ENCODE results near the gene PARL. TPM values are rescaled to one million over a fixed set of nuclear protein-coding genes. Genes with fewer than 3 reads are reported as not detected.

PARL gene
- total and polyA plus RNA-seq, 9 of the 15 experiments (the other 6 are each of a cell fraction or from before 2014, with no cell fraction given), result 39.5 to 82.4 (median 57.4) TPM

DNA sequence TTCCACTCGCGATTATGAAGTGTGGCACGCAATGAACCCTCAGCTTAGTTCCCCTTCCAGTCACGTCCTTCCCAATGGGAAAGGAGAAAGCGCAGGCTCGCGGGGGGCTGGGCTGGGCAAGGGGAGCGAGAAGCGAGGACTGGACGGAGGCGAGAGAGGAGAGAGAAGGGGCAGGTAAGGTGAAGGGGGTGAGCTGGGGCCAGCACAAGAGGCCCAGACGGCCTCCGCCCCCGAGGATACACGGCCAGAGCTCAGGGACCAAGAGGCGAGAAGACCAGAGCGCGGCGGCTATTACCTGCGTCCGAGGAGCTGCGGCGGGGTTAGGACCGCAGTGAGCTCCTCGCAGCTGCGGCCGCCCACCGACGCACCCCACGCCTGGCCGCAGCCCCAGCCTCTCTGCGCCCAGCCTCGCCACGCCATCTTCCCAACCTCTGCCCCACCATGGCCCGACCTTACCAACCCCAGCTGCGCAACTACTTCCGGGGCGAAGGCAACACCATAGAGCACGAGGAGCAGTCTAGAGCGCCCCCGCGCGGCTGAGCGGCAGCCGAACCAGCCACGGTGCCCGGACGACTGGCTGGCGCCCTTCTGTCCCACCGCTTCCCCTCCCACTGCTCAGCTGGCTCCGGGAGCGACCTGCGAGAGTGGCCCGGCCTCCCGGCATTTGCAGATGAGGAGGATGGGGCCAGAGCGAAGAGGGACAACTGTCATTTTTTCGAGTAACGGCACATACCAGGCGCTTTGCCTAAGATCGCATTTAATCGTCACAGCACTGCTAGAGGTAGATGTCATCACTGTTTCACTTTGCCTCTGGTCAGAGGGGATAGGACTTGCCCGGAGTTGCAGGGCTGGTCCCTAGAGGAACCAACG lies at the start of gene PARL (continued):
- no peak for TF ChIP-seq ZNF696 (CRISPR knock-in tag; conservative IDR thresholded peaks at IDR 0.05)
- no peak for TF ChIP-seq RBM15 (IDR thresholded peaks at IDR 0.05; ENCODE audit: insufficient read depth, low read length)
- no peak for TF ChIP-seq CC2D1A (IDR thresholded peaks at IDR 0.05)
- TF ChIP-seq, protein P1, sequence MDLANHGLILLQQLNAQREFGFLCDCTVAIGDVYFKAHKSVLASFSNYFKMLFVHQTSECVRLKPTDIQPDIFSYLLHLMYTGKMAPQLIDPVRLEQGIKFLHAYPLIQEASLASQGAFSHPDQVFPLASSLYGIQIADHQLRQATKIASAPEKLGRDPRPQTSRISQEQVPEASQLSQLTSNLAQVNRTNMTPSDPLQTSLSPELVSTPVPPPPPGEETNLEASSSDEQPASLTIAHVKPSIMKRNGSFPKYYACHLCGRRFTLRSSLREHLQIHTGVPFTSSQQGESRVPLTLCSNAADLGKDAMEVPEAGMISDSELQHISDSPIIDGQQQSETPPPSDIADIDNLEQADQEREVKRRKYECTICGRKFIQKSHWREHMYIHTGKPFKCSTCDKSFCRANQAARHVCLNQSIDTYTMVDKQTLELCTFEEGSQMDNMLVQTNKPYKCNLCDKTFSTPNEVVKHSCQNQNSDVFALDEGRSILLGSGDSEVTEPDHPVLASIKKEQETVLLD (IDR thresholded peaks at IDR 0.05), result peak; percentile 16; the same call in 1 of the 2 replicates
- no peak for TF ChIP-seq ZNF174 (CRISPR knock-in tag; IDR thresholded peaks at IDR 0.05)
- TF ChIP-seq, protein P2, sequence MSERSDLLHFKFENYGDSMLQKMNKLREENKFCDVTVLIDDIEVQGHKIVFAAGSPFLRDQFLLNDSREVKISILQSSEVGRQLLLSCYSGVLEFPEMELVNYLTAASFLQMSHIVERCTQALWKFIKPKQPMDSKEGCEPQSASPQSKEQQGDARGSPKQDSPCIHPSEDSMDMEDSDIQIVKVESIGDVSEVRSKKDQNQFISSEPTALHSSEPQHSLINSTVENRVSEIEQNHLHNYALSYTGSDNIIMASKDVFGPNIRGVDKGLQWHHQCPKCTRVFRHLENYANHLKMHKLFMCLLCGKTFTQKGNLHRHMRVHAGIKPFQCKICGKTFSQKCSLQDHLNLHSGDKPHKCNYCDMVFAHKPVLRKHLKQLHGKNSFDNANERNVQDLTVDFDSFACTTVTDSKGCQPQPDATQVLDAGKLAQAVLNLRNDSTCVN (CRISPR knock-in tag; IDR thresholded peaks at IDR 0.05), result no peak
- TF ChIP-seq HES1 (IDR thresholded peaks at IDR 0.05; ENCODE audit: low read depth), result no peak
- TF ChIP-seq TRIM24 (IDR thresholded peaks at IDR 0.05), result peak in 1 of 2 experiments; percentile 52; a peak in 1 of 4 replicates
- TF ChIP-seq RBM39 (optimal IDR thresholded peaks at IDR 0.05; ENCODE audit: low read depth, low read length), result no peak
- no peak for TF ChIP-seq XRCC4 (IDR thresholded peaks at IDR 0.05; ENCODE audit: extremely low read depth, insufficient read depth, insufficient read length)
- TF ChIP-seq ETS2 (tag; IDR thresholded peaks at IDR 0.05; ENCODE audit: borderline replicate concordance, poor library complexity, severe bottlenecking), result no peak
- TF ChIP-seq CCAR2 (IDR thresholded peaks at IDR 0.05; ENCODE audit: low read depth, low read length), result no peak
- no peak for TF ChIP-seq HNRNPUL1 (IDR thresholded peaks at IDR 0.05; ENCODE audit: low read length)
- TF ChIP-seq SAP30 (IDR thresholded peaks at IDR 0.05; ENCODE audit: borderline replicate concordance, insufficient read depth, low read depth, low read length, poor library complexity, severe bottlenecking), result peak; percentile 89
- TF ChIP-seq YY1 (IDR thresholded peaks at IDR 0.05; ENCODE audit: borderline replicate concordance in 1 of 3, control insufficient read depth in 1 of 3, extremely low read depth in 1 of 3, insufficient read depth in 3 of 3, insufficient read length in 1 of 3, insufficient replicate concordance in 2 of 3, low read depth in 1 of 3, low read length in 2 of 3), result peak; percentile 66 to 93 (median 91)
- no peak; the same call in 1 of the 2 replicates for TF ChIP-seq ZNF274 (IDR thresholded peaks at IDR 0.05; ENCODE audit: borderline replicate concordance, low read depth, low read length)
- no peak for TF ChIP-seq HINFP (tag; conservative IDR thresholded peaks at IDR 0.05; ENCODE audit: low read depth)
- TF ChIP-seq NR4A1 (CRISPR knock-in tag; IDR thresholded peaks at IDR 0.05), result peak; percentile 51; the same call in 1 of the 2 replicates
- TF ChIP-seq NR4A1 (tag; IDR thresholded peaks at IDR 0.05), result peak; percentile 83
- TF ChIP-seq ZNF444 (CRISPR knock-in tag; IDR thresholded peaks at IDR 0.05), result no peak
